ENCODE data around the gene SPNS3.

DNA sequence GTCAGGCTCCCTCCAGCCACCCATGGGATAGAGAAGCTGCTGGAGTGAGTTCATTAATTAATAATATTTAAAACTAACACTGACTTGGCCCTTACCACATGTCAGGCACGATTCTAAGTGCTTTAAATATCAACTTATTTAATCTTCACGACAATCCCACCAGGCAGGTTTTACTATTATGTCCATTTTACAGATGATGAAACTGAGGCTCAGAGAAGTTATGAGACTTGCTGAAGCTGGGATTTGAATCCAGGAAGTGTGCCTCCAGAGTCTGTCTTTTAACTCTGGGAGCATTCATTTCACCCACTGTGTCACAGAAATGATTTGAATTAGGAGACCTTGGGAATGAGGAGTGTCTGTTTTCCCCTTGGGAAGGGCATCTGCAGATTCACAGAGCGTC is 8.8 kb downstream of the SPNS3 start:
- TF ChIP-seq, protein P1, sequence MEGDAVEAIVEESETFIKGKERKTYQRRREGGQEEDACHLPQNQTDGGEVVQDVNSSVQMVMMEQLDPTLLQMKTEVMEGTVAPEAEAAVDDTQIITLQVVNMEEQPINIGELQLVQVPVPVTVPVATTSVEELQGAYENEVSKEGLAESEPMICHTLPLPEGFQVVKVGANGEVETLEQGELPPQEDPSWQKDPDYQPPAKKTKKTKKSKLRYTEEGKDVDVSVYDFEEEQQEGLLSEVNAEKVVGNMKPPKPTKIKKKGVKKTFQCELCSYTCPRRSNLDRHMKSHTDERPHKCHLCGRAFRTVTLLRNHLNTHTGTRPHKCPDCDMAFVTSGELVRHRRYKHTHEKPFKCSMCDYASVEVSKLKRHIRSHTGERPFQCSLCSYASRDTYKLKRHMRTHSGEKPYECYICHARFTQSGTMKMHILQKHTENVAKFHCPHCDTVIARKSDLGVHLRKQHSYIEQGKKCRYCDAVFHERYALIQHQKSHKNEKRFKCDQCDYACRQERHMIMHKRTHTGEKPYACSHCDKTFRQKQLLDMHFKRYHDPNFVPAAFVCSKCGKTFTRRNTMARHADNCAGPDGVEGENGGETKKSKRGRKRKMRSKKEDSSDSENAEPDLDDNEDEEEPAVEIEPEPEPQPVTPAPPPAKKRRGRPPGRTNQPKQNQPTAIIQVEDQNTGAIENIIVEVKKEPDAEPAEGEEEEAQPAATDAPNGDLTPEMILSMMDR (conservative IDR thresholded peaks at IDR 0.05) = no peak
- no peak for TF ChIP-seq EZH2 (IDR thresholded peaks at IDR 0.05; ENCODE audit: low read depth)
